AG10803 (cell line): ENCODE results near the gene SMIM12.

ENCODE experiments used
- DNase-seq: peaks from one replicate; pipeline ENCODE4 v3.0.0; 2010; ENCODE audit warnings: low read depth
- H3K4me3 ChIP-seq: 2 replicates; pipeline ENCODE4 v1.5.1; 2011; ENCODE audit warnings: mild to moderate bottlenecking, low read length, control low read depth
- CTCF ChIP-seq: conservative IDR thresholded peaks from 2 replicates; pipeline ENCODE4 v1.5.1; 2011; ENCODE audit warnings: mild to moderate bottlenecking, low read length, control low read depth, inconsistent platforms

The SMIM12 gene

GRCh38 chr1:34867415-34867814 is 7.9 kb upstream of the SMIM12 start:
- TF ChIP-seq CTCF: no peak
- no peak overlapping the region for H3K4me3 ChIP-seq
- DNase-seq: no peak

GRCh38 chr1:34866762-34867109 is 7.2 kb upstream of the SMIM12 start:
- TF ChIP-seq CTCF: no peak
- no peak for DNase-seq
- peak overlapping the region; percentile 71 for H3K4me3 ChIP-seq

GRCh38 chr1:34865981-34866761 is 6.6 kb upstream of the SMIM12 start:
- DNase-seq: peak; percentile 57

GRCh38 chr1:34865573-34865972 is 6.0 kb upstream of the SMIM12 start:
- peak overlapping the region; percentile 71 for H3K4me3 ChIP-seq
- no peak for DNase-seq
- no peak for TF ChIP-seq CTCF

More at GRCh38 chr1:34865981-34866761, 6.6 kb upstream of the SMIM12 start:
- H3K4me3 ChIP-seq: peak overlapping the region; percentile 71
- TF ChIP-seq CTCF: peak; percentile 91

- DNase-seq: no peak
- no peak overlapping the region for H3K4me3 ChIP-seq
- no peak for TF ChIP-seq CTCF
Measured at GRCh38 chr1:34864759-34865158, 5.2 kb upstream of the SMIM12 start.

- no peak for DNase-seq
- no peak for TF ChIP-seq CTCF
- no peak overlapping the region for H3K4me3 ChIP-seq
Measured at GRCh38 chr1:34863501-34863900, 4.0 kb upstream of the SMIM12 start.

- DNase-seq: peak; percentile 19
- no peak for TF ChIP-seq CTCF
Measured at GRCh38 chr1:34858901-34859445, 576 bp downstream of the SMIM12 start.

More at GRCh38 chr1:34858901-34859445, 576 bp downstream of the SMIM12 start:
- H3K4me3 ChIP-seq: peak overlapping the region; percentile 100
